Stimulated activated CD4-positive, alpha-beta T cell treated with anti-CD3 and anti-CD28 coated beads, TNF-alpha, amount 100 ng/mL, for 4 hours (primary cell): ENCODE measurements around the gene F2RL1.
"Not testable (repeated sequence)": the region's sequence is repeated elsewhere in the genome, so short reads cannot be mapped to it uniquely, and the experiment has no call there.

Source experiments
- DNase-seq, 3 experiments: peaks; one replicate each; pipeline ENCODE4 v3.0.0-alpha.2; 2020; ENCODE audit warnings: low read depth in 3 of 3

F2RL1 gene

DNA sequence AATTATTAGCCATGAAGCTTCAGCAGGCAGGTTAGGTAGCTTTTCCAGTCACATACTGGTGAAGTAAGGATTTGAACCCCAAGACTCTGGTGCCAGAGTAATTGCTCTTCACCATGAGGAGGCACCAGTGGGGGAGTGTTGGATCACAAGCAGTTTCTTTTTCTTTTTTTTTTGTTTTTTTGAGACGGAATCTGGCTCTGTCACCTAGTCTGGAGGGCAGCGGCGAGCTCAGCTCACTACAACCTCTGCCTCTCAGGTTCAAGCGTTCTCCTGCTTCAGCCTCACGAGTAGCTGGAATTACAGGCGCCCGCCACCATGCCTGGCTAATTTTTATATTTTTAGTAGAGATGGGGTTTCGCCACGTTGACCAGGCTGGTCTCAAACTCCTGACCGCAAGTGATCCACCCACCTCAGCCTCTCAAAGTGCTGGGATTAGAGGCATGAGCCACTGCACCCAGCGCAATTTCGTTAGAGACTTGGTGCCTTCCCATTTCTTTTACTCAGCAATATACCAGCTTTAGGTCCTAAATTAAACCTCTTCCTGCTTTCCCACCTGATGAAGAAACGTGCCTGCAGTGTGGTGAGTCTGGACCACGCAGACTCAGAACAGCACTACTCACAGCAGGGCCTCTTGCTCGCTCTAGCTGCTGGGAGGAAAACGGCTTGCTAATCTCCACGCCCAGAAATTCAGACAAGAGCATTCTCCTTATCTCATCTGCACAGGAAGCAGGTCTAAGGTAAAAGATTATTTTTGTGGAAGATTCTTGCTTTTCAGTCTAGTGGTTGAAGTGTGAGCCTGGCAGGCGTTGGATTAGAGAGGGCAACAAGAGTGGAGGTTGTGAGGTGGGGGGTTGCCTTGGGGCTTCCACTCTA, 30.8 kb downstream of the F2RL1 start, which contains the start of gene S100Z:
S100Z (plus strand) TSS at position 596 of the 873 bp plus-strand sequence. CDS start 25,346 bp downstream, outside the sequence.
- peak in 1 of 3 experiments; percentile 6 for DNase-seq

DNA sequence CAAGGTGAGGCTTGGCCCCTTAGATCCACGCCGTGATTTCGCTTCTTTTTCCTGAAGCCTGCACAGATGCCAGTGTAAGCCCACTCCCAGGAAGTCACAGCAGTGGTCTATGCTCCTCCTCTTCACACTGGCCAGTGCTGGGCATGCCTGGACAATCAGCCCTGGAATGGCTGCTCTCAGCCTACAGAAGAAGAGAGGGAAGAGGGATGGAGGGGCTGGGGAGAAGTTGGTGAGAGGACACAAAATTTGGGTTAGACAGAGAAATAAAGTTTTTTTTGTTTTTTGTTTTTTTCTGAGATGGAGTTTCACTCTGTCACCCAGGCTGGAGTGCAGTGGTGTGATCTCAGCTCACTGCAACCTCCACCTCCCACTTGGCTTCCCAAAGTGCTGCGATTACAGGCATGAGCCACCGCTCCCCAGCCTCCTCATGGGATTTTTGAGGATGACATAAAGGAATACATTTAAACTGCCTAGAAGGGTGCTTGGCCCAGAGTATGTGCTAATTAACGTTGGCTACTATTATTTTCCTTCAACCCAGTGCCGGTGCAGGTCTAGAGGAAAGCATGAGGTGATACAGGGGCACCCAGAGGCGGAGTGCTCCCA, 31.8 kb downstream of the F2RL1 start:
- DNase-seq, result no peak

DNA sequence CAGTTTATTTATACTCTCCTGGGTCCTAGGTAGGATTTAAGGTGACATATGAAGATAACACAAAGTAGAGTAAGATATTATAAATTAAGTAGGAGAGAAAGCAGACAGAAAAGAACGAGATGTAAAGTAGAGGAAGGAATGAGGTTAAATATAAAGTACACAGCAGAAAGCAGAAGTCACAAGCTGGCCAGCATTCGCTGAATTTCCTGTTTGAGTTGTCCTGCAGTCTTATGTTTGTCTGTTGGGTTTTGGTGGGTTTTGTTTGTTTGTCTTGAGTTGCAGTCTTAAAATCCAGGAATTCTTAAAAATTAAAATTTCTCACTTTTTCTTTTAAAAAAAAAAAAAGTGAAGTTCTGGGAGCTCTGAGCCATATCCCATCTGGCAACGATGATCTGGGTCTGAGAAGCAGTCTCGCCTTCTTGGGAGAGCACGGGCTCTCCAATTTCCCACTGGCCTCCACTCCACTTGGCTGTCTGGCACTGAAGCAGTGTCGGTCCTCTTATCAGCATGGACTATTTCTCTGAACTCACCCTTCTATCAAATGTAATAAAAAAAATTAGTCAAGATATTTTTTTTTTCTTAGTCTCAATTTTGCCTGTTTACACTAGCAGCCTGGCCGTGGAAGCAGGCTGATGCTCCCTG, 33.0 kb downstream of the F2RL1 start:
- no peak for DNase-seq

DNA sequence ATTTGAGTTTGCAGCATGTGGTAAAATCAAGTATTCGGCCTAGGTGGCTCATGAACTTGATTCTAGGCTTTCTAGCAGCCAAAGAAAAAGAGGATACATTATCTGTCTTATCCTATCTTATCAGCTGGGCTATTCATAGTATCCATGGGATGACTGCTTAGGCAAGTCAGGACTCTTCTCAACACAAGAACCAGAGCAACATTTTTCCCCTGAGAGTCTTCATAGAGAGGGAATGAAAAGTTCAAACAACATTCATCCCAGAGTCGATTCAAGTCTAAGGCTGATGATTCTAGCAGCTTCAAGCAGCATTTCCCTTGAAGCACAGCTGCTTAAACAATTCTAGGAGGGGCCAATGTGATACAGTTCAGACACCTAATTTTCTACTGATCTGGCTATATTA, 33.9 kb downstream of the F2RL1 start:
- no peak for DNase-seq

DNA sequence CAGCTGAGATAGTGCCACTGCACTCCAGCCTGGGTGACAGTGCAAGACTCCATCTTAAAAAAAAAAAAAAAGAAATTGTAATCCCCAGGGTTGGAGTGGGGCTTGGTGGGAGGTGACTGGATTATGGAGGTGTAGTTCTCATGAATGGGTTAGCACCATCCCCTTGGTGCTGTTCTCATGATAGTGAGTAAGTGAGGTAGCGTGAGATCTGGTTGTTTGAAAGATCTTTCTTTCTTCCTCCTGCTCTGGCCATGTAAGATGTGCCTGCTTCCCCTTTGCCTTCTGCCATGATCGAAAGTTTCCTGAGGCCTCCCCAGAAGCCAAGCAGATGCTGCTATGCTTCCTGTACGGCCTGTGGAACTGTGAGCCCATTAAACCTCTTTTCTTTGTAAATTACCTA, 34.9 kb downstream of the F2RL1 start:
- DNase-seq, result not testable (repeated sequence)

DNA sequence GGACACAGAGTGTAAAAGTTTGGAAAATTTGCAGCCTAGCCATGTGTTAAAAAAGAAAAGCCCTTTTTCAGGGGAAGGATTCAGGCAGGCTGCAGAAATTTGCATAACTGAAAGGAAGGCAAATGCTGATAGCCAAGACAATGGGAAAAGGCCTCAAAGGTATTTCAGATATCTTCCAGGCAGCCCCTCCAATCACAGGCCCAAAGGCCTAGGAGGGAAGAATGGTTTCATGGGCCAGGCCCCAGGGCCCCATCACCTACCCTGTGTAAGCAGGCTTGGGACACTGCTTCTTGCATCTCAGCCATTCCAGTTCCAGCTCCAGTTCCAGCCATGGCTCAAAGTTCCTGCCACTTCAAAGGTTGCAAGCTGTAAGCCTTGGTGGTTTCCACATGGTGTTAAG, 35.8 kb downstream of the F2RL1 start:
- DNase-seq, result no peak

DNA sequence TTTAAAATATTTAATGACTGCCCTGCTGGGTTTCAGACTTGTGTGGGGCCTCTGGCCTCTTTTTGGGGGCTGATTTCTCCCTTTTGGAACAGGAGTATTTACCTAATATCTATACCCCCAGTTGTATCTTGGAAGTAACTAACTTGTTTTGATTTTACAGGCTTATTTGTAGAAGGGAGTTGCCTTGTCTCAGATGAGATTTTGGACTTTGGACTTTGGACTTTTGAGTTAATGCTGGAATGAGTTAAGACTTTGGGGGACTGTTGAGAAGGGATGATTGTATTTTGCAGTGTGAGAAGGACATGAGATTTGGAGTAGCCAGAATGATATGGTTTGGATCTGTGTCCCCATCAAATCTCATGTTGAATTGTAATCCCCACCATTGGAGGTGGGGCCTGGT, 36.7 kb downstream of the F2RL1 start:
- not testable (repeated sequence) for DNase-seq

DNA sequence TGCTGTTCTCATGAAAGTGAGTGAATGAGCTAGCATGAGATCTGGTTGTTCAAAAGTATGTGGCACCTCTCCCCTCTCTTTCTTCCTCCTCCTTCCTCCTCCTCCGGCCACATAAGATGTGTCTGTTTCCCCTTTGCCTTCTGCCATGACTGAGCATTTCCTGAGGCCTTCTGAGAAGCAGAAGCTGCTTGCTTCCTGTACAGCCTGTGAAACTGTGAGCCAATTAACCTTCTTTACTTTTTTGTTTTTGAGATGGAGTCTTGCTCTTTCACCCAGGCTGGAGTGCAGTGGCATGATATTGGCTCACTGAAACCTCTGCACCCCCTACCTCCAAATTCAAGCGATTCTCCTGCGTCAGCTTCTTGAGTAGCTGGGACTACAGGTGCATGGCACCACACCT, 37.1 kb downstream of the F2RL1 start:
- peak in 2 of 3 experiments; percentile 2 to 20 for DNase-seq

DNA sequence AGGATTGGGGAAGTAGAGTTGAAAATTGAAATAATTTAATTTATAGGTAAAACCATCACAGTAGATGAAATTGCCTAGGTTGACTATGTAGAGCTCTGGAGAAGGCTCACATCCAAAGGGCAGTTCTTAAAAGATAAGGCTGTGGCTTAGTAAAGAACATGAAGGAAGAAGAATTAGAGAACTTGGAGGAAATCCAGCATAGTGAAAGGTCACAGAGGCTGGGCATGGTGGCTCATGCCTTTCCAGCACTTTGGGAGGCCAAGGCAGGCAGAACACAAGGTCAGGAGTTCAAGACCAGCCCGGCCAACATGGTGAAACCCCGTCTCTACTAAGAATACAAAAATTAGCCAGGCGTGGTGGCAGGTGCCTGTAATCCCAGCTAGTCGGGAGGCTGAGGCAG, 38.0 kb downstream of the F2RL1 start:
- DNase-seq, result not testable (repeated sequence)

DNA sequence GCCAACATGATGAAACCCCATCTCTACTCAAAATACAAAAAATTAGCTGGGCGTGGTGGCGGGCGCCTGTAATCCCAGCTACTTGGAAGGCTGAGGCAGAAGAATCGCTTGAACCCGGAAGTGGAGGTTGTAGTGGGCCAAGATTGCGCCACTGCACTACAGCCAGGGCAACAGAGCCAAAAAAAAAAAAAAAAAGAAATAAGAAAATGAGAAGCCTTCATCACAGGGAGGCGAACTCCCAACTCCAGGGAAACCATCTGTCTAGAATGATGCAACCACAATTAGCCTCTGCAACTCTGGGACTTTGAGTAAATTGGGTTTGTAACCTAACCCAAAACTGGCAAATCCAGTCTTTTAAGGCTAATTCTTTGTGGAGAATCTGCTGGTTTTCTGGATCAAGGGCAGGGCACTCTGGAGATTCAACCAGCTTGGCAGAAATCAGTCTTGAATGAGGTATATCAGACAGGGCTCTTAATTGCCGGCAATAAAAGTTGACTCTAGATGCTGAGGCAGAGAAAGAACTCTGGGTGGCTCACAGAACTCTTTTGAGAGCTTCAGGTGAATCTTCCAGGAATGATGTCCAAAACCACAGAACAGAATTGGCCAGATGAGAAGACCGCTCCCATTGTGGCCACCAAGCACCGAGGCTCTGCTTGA, 40.9 kb downstream of the F2RL1 start:
- DNase-seq, result no peak

DNA sequence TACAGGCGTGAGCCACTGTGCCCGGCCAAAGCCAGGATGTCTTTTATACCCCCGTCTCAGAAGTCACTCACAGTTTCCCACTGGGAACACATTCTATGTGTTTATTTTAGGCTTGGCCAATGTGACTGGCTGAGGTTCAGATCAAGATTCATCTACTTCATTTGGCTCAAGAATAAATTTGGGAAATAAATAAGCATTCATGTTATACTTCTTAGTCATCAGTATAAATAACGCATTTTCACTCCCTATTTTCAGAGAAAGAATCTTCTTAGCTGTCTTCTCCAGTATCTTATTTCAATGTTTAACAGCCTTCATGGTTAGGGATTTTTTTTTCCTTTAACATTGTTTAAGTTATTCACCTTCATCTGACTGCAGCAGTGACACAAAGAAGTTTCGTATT, 42.8 kb downstream of the F2RL1 start:
- DNase-seq, result no peak

DNA sequence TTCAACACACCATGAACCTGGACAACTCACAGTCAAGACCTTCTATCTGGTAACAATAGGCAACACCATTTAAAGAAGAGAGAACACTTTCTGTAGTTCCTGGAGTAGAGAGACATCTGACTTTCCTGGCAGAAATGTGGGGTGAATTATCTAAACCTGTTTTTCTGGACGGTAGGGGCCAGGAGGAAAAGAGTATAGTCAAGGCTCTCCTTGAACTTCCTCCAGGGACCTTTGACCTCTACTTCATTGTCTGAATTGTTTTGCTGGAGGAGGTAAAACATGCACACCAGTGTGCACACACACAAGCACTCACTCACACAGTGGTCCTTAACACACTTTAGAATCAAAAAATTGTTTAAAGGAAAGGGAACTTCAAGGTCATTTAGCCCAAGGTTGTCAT, 44.2 kb downstream of the F2RL1 start:
- DNase-seq, result no peak

DNA sequence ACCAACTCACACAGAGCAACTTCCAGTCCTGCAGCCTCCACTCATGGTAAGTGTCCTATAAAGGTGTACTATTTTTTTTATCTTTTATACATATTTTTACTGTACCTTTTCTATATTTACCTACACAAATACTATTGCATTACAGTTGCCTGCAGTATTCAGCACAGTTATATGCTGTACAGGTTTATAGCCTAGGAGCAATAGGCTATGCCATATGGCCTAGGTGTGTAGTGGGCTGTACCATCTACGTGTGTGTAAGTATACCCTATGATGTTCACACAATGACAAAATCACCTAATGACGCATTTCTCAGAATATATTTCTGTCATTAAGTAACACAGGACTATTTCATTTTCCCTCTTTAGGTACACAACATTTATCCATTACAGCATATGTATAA, 47.7 kb downstream of the F2RL1 start:
- DNase-seq, result no peak

DNA sequence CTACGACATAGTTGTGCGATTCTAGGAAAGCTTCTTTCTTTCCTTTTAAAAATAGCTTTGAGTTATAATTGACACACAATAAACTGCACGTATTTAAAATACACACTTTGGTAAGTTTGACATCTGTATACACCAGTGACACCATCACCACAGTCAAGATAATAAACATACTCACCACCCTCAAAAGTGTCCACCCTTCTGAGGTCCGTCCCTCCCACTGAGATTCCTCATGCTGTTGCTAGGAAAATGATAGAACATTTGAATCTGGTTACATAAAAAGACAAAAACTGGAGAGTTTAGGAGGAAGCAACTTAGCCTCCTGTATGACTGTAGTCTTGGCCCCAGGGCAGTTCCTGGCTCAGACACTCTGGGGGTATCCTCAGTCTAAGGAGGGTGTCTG, 48.2 kb downstream of the F2RL1 start:
- DNase-seq, result no peak

DNA sequence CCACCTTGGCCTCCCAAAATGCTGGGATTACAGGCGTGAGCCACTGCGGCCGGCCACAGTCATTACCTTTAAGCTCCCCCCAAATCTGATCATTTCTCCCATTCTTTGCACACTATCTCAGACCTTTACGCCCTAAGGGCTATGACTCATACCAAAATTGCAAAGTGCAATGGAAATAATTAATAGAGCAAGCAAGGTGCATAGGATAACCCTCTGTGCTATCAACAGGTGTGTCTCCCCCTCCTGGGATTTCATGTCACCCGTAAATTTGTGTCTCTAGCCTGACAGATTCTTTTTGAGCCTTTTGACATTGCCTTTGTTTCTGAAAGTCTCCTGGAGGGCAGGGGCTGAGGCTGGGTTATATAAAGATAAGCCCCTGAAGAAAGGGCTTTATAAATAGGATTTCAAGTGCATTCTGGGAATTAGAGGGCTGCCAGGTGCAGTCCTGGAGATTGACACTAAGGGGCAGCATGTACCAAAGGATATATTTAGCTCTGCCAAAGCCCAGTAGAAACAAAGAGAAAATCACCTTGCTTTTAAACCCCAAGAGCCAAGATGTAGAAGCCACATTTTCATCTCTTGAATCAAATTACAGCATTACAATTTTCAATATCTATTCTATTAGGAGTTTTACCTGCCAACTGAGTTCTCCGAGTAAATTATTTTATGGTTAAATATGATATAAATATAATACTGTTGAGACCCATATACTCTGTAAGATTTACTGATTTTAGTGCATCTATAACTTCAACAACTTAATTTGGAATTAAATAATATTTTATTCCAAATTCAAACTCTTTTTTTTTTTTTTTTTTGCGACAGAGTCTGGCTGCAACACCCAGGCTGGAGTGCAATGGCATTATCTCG, 49.2 kb downstream of the F2RL1 start:
- DNase-seq, result peak in 2 of 3 experiments; percentile 23 to 40

DNA sequence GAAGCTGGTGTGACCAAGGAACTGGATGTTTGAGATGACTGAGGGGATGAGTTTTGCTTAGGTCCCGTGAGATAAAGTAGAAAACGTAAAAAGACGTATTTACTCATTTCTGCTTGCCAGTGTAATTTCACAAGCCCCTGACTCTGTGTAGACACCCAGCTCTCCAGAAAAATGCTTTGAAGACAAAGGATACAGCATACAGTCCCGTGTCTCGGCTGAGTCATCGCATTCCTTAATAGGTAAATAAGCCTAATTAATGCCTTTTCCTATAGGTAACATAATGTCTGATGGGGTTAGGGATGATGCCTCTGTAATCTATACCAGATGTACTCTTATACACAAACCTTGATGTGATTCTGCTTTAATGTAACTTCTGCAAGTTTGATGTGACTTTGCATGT, 51.2 kb downstream of the F2RL1 start:
- no peak for DNase-seq

DNA sequence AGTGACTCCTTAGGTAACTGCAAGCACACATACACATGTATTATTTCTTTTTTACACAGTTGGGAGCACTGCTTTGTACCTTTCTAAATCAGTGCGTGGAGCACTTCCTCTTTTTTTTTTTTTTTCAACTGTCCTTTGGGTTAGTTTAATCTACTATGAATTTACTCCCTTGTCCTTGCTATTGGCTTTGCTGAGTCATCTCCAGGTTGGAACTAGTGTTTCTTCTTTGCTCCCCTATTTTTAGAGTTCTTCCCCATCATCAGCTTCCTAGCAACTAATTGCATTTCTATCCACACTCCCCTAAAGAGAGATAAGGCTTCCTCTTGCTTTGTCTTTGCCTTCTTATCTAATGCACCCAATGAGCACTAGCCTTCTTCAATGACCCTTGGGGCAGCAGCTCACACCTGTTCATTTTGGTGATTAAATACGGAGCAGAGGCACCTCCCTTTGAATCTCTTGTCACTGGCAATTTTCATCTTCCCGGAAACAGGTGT, 55.3 kb downstream of the F2RL1 start:
- DNase-seq, result no peak
